KOPT-K1 (cell line): ENCODE measurements around the gene IL17RB.

Experiments
- H3K27ac ChIP-seq: fragments of 200-600 bp; sonication (generic); 2 replicates; pipeline ENCODE4 v1.5.1; 2016; ENCODE audit warnings: antibody characterized with exemption, mild to moderate bottlenecking, low read depth, low read length; ENCODE audit not compliant: poor library complexity, severe bottlenecking
- H3K36me3 ChIP-seq: fragments of 200-600 bp; sonication (generic); 2 replicates; pipeline ENCODE4 v1.5.1; 2017; ENCODE audit warnings: antibody characterized with exemption, mild to moderate bottlenecking, low read length, moderate library complexity; ENCODE audit not compliant: insufficient read depth
- H3K9me3 ChIP-seq: fragments of 200-600 bp; sonication (generic); 2 replicates; pipeline ENCODE4 v1.5.1; 2017; ENCODE audit warnings: antibody characterized with exemption, low read length, mild to moderate bottlenecking; ENCODE audit not compliant: insufficient read depth, poor library complexity, severe bottlenecking

The IL17RB gene

GRCh38 chr3:53807117-53807810 is 39.1 kb upstream of the IL17RB start:
- no peak overlapping the region for H3K27ac ChIP-seq
- H3K9me3 ChIP-seq, result no peaks in the 10 kb centered on the region
- no peaks in the 10 kb centered on the region for H3K36me3 ChIP-seq

GRCh38 chr3:53808496-53808895 is 37.9 kb upstream of the IL17RB start:
- no peak overlapping the region for H3K27ac ChIP-seq
- H3K9me3 ChIP-seq, result no peaks in the 10 kb centered on the region
- H3K36me3 ChIP-seq, result no peaks in the 10 kb centered on the region

- no peak overlapping the region for H3K27ac ChIP-seq
- no peaks in the 10 kb centered on the region for H3K36me3 ChIP-seq
- H3K9me3 ChIP-seq, result no peaks in the 10 kb centered on the region
These were observed 37.1 kb upstream of the IL17RB start for GRCh38 chr3:53809267-53809666.

- no peak overlapping the region for H3K27ac ChIP-seq
- H3K9me3 ChIP-seq, result no peaks in the 10 kb centered on the region
- no peaks in the 10 kb centered on the region for H3K36me3 ChIP-seq
These were observed 36.5 kb upstream of the IL17RB start for GRCh38 chr3:53809764-53810400.

GRCh38 chr3:53811143-53811927 is 35.0 kb upstream of the IL17RB start:
- Histone ChIP-seq H3K36me3 (no peaks in the 10 kb centered on the region), H3K27ac (no peak overlapping the region), H3K9me3 (no peaks in the 10 kb centered on the region)

- H3K36me3 ChIP-seq, result no peaks in the 10 kb centered on the region
- no peaks in the 10 kb centered on the region for H3K9me3 ChIP-seq
- H3K27ac ChIP-seq, result no peak overlapping the region
These were observed 33.9 kb upstream of the IL17RB start for GRCh38 chr3:53812434-53812833.

GRCh38 chr3:53813229-53813628 is 33.1 kb upstream of the IL17RB start:
- no peak overlapping the region for H3K27ac ChIP-seq
- no peaks in the 10 kb centered on the region for H3K9me3 ChIP-seq
- H3K36me3 ChIP-seq, result no peaks in the 10 kb centered on the region

GRCh38 chr3:53813876-53814275 is 32.5 kb upstream of the IL17RB start:
- no peak overlapping the region for H3K27ac ChIP-seq
- H3K9me3 ChIP-seq, result no peaks in the 10 kb centered on the region
- H3K36me3 ChIP-seq, result no peaks in the 10 kb centered on the region

- no peak overlapping the region for H3K27ac ChIP-seq
- no peaks in the 10 kb centered on the region for H3K9me3 ChIP-seq
- no peaks in the 10 kb centered on the region for H3K36me3 ChIP-seq
These were observed 31.3 kb upstream of the IL17RB start for GRCh38 chr3:53815067-53815466.

- Histone ChIP-seq H3K36me3 (no peaks in the 10 kb centered on the region), H3K27ac (no peak overlapping the region), H3K9me3 (no peaks in the 10 kb centered on the region)
These were observed 30.7 kb upstream of the IL17RB start for GRCh38 chr3:53815651-53816050.

- Histone ChIP-seq H3K9me3 (no peaks in the 10 kb centered on the region), H3K27ac (peak overlapping the region; percentile 1), H3K36me3 (no peaks in the 10 kb centered on the region)
These were observed 29.9 kb upstream of the IL17RB start for GRCh38 chr3:53816425-53816824.

GRCh38 chr3:53817211-53817610 is 29.2 kb upstream of the IL17RB start:
- no peaks in the 10 kb centered on the region for H3K36me3 ChIP-seq
- no peak overlapping the region for H3K27ac ChIP-seq
- no peaks in the 10 kb centered on the region for H3K9me3 ChIP-seq

- H3K36me3 ChIP-seq, result no peaks in the 10 kb centered on the region
- H3K9me3 ChIP-seq, result no peaks in the 10 kb centered on the region
- H3K27ac ChIP-seq, result peak overlapping the region; percentile 52
These were observed 28.6 kb upstream of the IL17RB start for GRCh38 chr3:53817809-53818208.

GRCh38 chr3:53818221-53819162 is 27.9 kb upstream of the IL17RB start:
- H3K27ac ChIP-seq, result peak overlapping the region; percentile 52
- H3K9me3 ChIP-seq, result no peaks in the 10 kb centered on the region
- no peaks in the 10 kb centered on the region for H3K36me3 ChIP-seq
